ENCODE results near the gene HPN.

Gene HPN

DNA sequence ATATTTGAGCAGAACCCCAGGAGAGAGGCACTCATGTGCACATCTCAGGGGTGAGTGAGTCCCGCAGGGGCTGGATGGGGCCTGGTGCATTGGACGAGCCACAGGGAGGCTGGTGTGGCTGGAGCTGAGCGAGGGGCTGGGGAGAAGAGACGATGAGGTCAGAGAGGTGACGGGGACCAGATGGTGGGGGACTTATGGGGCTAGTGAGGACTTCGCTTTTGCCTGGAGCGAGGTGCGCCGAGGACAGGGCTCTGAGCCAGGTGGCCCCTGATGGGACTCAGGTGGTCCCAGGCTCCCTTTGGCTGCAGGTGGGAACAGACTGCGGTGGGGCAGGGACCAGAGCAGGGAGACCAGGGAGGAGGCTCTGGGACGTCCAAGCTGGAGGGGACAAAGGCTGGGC, 67.2 kb downstream of the HPN start:
- DNase-seq: no peak

DNA sequence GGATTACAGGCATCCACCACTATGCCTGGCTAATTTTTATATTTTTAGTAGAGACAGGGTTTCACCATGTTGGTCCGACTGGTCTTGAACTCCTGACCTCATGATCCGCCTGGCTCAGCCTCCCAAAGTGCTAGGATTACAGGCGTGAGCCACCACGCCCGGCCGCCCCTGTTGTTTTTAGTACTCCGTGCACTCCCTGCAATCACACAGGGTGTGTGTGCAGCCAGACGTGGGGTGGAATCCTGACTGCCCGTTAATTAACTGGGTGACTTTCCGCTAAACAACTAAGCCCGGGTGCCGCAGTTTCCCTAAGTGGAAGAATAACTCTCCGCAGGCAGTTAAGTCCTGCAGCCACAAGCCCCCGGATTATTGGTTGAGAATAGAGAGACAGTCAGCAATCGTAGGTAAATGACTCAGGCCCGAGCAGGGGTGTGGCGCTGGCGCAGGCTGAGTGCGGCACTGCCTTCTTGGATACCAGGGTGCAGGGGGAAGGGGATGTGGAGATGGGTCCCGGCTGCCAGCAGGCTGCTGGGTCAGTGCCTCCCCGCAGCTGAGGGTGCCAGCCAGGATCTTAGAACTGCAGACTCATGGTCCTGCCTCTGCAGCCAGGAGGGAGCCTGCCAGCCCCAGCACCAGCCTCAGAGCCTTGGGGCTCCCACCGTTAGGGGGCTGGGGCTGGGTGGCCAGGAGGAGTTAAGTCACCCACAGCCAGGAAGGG, 68.0 kb downstream of the HPN start:
- no peak for DNase-seq

DNA sequence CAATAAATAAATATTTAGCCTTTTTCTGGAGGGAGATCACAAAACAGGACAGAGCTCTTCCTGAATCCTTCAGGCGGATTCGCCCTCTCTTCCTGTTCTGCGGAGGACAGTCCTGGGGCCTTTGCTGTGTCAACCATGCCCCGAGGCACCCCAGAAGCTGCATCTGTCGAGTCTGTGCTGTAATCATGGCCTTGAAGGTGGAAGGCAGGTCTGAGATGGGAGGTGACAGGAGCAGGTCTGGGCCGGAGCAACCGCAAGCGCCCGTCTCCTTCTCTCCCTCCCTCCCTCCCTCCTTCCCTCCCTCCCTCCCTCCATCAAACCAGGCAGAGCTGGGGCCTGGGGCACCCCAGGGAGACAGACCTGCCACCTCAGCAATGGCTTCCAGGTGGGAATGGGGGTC, 69.5 kb downstream of the HPN start:
- DNase-seq: no peak

DNA sequence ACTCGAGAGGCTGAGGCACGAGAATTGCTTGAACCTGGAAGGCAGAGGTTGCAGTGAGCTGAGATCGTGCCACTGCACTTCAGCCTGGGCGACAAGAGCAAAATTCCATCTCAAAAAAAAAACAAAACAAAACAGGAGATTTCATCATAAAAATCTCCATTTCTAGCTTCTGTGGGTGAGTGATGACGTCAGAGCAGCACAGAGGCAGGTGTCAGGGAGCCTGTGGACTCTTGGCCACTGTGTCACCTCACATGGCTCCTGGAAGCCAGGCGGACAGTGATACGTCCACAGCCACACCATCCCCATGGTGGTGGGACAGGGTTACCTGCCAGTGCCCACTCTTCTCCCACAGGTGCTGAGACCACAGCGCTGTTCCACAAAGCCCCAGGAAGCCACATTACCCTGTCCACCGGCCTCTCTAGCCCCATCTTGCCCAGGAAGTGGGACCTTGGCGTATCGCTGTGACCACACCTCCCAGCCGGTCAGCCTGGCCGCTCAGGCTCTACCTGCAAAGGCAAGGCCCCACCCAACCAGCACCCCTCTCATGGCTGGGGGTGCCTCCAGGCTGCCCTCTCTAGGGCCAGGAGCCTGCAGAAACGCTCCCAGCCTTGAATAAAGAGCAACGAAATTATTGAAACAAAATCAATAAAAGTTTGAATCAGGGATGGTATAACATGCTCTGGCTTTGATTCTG, 71.6 kb downstream of the HPN start:
- no peak for DNase-seq

DNA sequence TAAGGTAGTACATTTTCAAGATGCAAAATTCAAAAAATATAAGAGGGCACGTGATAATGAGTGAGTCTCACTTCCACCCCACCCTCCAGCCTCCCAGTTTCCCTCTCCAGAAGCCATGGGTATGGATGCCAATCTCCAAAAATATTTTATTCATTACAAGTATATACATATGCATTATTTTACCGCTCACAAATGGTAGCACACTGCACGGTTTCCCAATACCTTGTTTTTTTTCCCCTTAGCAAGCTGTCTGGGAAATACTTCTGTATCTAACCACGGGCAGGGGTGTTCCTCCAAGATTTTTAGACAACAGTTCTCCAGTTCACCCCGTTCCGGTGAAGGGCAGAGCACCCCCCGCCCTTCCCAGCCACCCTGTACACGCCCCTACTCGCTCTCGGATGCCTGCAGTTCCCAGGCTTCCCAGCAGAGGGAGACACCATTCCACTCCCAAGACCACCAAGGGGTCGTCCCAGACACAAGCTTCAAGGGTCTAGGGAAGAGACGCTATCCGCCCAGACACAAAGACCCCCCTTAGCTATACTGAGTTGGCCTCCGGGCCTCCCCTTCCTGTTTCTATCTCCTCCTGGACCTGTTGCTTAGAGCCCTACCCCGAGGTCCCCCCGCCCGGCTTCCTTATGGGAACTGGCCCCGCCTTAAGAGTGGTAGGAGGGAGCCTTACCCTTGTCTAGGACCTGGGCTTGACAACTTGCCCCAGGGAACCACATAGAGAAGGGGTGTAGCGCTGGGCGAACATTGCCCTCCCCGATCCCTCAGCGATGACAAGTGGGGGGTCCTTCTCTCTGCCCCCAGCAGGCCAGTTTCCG, 73.0 kb downstream of the HPN start:
- peak; percentile 88 for DNase-seq

DNA sequence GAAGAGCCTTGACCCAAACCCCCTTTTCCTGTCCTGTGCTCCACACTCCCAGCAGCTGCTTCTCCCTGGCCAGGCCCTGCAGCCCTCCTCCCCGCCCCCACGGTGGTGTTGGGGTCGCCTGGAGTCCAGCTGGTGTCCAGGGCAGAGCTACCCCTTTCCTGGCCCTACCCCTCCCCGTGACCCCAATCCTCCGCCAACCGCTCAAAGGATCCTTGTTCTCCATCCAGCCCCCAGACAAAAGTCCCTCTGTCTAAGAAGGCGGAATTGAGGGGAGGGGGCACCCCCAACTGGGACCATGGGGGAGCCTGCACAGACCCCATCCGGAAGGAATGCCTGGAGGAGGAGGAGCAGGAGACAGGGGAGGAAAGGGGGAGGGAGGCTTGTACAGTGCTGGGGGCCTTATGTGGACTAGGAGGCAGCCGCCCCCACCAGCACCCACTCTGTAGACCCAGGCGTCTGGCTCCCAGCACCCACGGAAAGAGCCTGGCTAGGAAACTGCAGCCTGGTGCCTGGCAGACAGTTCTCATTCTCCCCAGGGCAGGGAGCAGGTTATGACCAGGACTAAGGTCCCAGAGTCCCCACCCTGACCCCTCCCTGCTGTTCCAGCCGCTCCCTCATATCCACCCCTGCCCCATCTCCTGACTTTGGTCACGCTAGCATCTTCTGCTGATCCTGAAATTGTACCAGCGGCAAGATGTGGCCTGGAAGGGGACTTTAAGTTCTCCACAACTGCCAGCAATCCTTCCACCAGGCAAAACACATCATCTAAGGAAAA, 73.8 kb downstream of the HPN start, which contains the start of gene FXYD3:
Gene FXYD3, plus strand, starts transcription at position 647 of the 775 bp plus-strand sequence. CDS start 3,554 bp downstream, outside the sequence.
- no peak for DNase-seq

Measured in activated effector memory CD4-positive, alpha-beta T cell treated with anti-CD3 and anti-CD28 coated beads, Interleukin-2, amount 50 U/mL, for 16 hours (primary cell).